ENCODE results near the gene SETBP1.
"Not testable (repeated sequence)": the region's sequence is repeated elsewhere in the genome, so short reads cannot be mapped to it uniquely, and the experiment has no call there.

Gene SETBP1

GRCh38 chr18:44798433-44799048 is 117.9 kb downstream of the SETBP1 start:
- no peak overlapping the region for H3K4me3 ChIP-seq (replicated peaks; ENCODE audit: low read depth, low read length)
- no peak for DNase-seq (ENCODE audit: extremely low read depth, insufficient read length)
- no peaks in the 10 kb centered on the region for H3K36me3 ChIP-seq (ENCODE audit: control insufficient read depth, insufficient read depth, low read length)
- H3K27me3 ChIP-seq (replicated peaks; ENCODE audit: control insufficient read depth, insufficient read depth, low read length) = no peaks in the 10 kb centered on the region
- TF ChIP-seq CTCF (IDR thresholded peaks at IDR 0.05; ENCODE audit: insufficient read depth, low read length, poor library complexity, severe bottlenecking) = no peak

- no peaks in the 10 kb centered on the region for H3K36me3 ChIP-seq (ENCODE audit: control insufficient read depth, insufficient read depth, low read length)
- DNase-seq (ENCODE audit: extremely low read depth, insufficient read length) = no peak
- no peak for TF ChIP-seq CTCF (IDR thresholded peaks at IDR 0.05; ENCODE audit: insufficient read depth, low read length, poor library complexity, severe bottlenecking)
- H3K27me3 ChIP-seq (replicated peaks; ENCODE audit: control insufficient read depth, insufficient read depth, low read length) = no peaks in the 10 kb centered on the region
- no peak overlapping the region for H3K4me3 ChIP-seq (replicated peaks; ENCODE audit: low read depth, low read length)
These were observed 118.8 kb downstream of the SETBP1 start for GRCh38 chr18:44799382-44799906.

GRCh38 chr18:44799907-44800421 is 119.3 kb downstream of the SETBP1 start:
- H3K4me3 ChIP-seq (replicated peaks; ENCODE audit: low read depth, low read length) = no peak overlapping the region
- H3K36me3 ChIP-seq (ENCODE audit: control insufficient read depth, insufficient read depth, low read length) = no peaks in the 10 kb centered on the region
- no peaks in the 10 kb centered on the region for H3K27me3 ChIP-seq (replicated peaks; ENCODE audit: control insufficient read depth, insufficient read depth, low read length)
- DNase-seq (ENCODE audit: extremely low read depth, insufficient read length) = peak; percentile 41
- TF ChIP-seq CTCF (IDR thresholded peaks at IDR 0.05; ENCODE audit: insufficient read depth, low read length, poor library complexity, severe bottlenecking) = no peak

GRCh38 chr18:44800766-44801165 is 120.1 kb downstream of the SETBP1 start:
- not testable (repeated sequence) for H3K4me3 ChIP-seq (replicated peaks; ENCODE audit: low read depth, low read length); DNase-seq (ENCODE audit: extremely low read depth, insufficient read length); H3K27me3 ChIP-seq (replicated peaks; ENCODE audit: control insufficient read depth, insufficient read depth, low read length); H3K36me3 ChIP-seq (ENCODE audit: control insufficient read depth, insufficient read depth, low read length)

- no peak for DNase-seq (ENCODE audit: extremely low read depth, insufficient read length)
- no peak for TF ChIP-seq CTCF (IDR thresholded peaks at IDR 0.05; ENCODE audit: insufficient read depth, low read length, poor library complexity, severe bottlenecking)
- H3K27me3 ChIP-seq (replicated peaks; ENCODE audit: control insufficient read depth, insufficient read depth, low read length) = no peaks in the 10 kb centered on the region
- H3K4me3 ChIP-seq (replicated peaks; ENCODE audit: low read depth, low read length) = no peak overlapping the region
- no peaks in the 10 kb centered on the region for H3K36me3 ChIP-seq (ENCODE audit: control insufficient read depth, insufficient read depth, low read length)
These were observed 121.1 kb downstream of the SETBP1 start for GRCh38 chr18:44801781-44802180.

GRCh38 chr18:44802508-44802907 is 121.8 kb downstream of the SETBP1 start:
- Histone ChIP-seq H3K36me3 (ENCODE audit: control insufficient read depth, insufficient read depth, low read length) (no peaks in the 10 kb centered on the region), H3K4me3 (replicated peaks; ENCODE audit: low read depth, low read length) (no peak overlapping the region), H3K27me3 (replicated peaks; ENCODE audit: control insufficient read depth, insufficient read depth, low read length) (no peaks in the 10 kb centered on the region)
- no peak for TF ChIP-seq CTCF (IDR thresholded peaks at IDR 0.05; ENCODE audit: insufficient read depth, low read length, poor library complexity, severe bottlenecking)
- peak; percentile 18 for DNase-seq (ENCODE audit: extremely low read depth, insufficient read length)
